H1 (cell line): ENCODE results near the gene HS6ST2. TPM values are rescaled to one million over a fixed set of nuclear protein-coding genes. Genes with fewer than 3 reads are reported as not detected.

ENCODE experiments used
- ASH2L ChIP-seq: fragments of 200-600, 300-600 bp; sonication (generic); IDR thresholded peaks from one replicate; pipeline ENCODE4 v1.7.1; 2017; ENCODE audit warnings: low read length
- CHD7 ChIP-seq: fragments of 300-600 bp; sonication (generic); IDR thresholded peaks from 2 replicates; pipeline ENCODE4 v1.7.1; 2012; ENCODE audit warnings: low read length, moderate library complexity, mild to moderate bottlenecking, inconsistent platforms; ENCODE audit not compliant: insufficient replicate concordance
- KDM5A ChIP-seq: fragments of 200-600 bp; IDR thresholded peaks from 2 replicates; pipeline ENCODE4 v1.7.1; 2012; ENCODE audit warnings: mild to moderate bottlenecking, low read length, inconsistent platforms, mixed read lengths
- MAFK ChIP-seq: IDR thresholded peaks from 2 replicates; pipeline ENCODE4 v1.6.1; 2012; ENCODE audit warnings: low read depth, mild to moderate bottlenecking, improper control_type of control experiment, low read length
- RXRA ChIP-seq: IDR thresholded peaks from 2 replicates; pipeline ENCODE4 v1.6.1; 2011; ENCODE audit warnings: low read depth, mild to moderate bottlenecking, low read length, moderate library complexity; ENCODE audit not compliant: insufficient read depth
- TAF1 ChIP-seq: IDR thresholded peaks from 2 replicates; pipeline ENCODE4 v1.6.1; 2011; ENCODE audit warnings: mild to moderate bottlenecking, low read depth, low read length
- polyA plus RNA-seq, 7 experiments: library from polyadenylated mRNA; depleted of rRNA in 3 of 7; stranded (reverse) in 5 of 7; unstranded in 2 of 7; fragments of >200 nt in 5 of 7; fragments of 200-250 nt in 2 of 7; gene quantifications; 1 replicate in 5 of 7; 2 replicates in 1 of 7; 4 replicates in 1 of 7; pipeline versions ENCODE4 v1.2.1 to v1.2.3, GENCODE V29; 2011 to 2013; ENCODE audit warnings: missing spikeins in 2 of 7, mixed read lengths in 2 of 7
- total RNA-seq: library from RNA; stranded (reverse); fragmentation: NEBNext Ultra II Directional; extraction: Animal tissue kit (Norgen Biotek cat#: 25700); gene quantifications from 2 replicates; pipeline ENCODE4 v1.2.1, GENCODE V29; 2021

Gene HS6ST2
- total and polyA plus RNA-seq, 2 of the 8 experiments (the other 6 are each of a cell fraction or from before 2014, with no cell fraction given), result 3.9 TPM

- TF ChIP-seq CHD7 (no peak), KDM5A (no peak), TAF1 (no peak), RXRA (no peak), ASH2L (no peak), MAFK (no peak)
- TF ChIP-seq, all 59 proteins: peak for 0
These were observed 292.8 kb downstream of the HS6ST2 start (continued) for GRCh38 chrX:132665676-132666075.
